Activated CD8-positive, alpha-beta T cell treated with anti-CD3 and anti-CD28 coated beads, Interleukin-2, amount 10 ng/mL, durations not matched to agents 7 days and 5 days (primary cell): ENCODE data around the gene FGF12. TPM values are rescaled to one million over a fixed set of nuclear protein-coding genes. Genes with fewer than 3 reads are reported as not detected.

ENCODE experiments used
- ATAC-seq: fragments of 150-1000 bp; cut with Tn5 transposase; one replicate; pipeline ENCODE4 v1.10.0; 2021; ENCODE audit warnings: moderate library complexity
- CTCF ChIA-PET: fragments of 350-600 bp; sonication (Branson Sonifier 250); formaldehyde crosslinking; loops from one replicate; lab custom pipeline; 2021; ENCODE audit warnings: antibody characterized with exemption; lab: Charles Lee
- POLR2A ChIA-PET: fragments of 350-600 bp; sonication (Branson Sonifier 250); formaldehyde crosslinking; loops from one replicate; lab custom pipeline; 2021; ENCODE audit warnings: antibody characterized with exemption; lab: Charles Lee
- DNase-seq: peaks from one replicate; pipeline ENCODE4 v3.0.0-alpha.2; 2020
- H3K27ac Mint-ChIP-seq: one replicate; pipeline ENCODE4 v1.8.0; 2021; ENCODE audit warnings: mild to moderate bottlenecking, mixed read lengths
- H3K27me3 Mint-ChIP-seq: one replicate; pipeline ENCODE4 v1.8.0; 2021; ENCODE audit warnings: low read depth, mixed read lengths
- H3K36me3 Mint-ChIP-seq: one replicate; pipeline ENCODE4 v1.8.0; 2021; ENCODE audit warnings: low read depth, mixed read lengths
- H3K4me1 Mint-ChIP-seq: one replicate; pipeline ENCODE4 v1.8.0; 2021; ENCODE audit warnings: low read depth, mixed read lengths
- H3K4me3 Mint-ChIP-seq: one replicate; pipeline ENCODE4 v1.8.0; 2021; ENCODE audit warnings: mild to moderate bottlenecking, mixed read lengths
- H3K9me3 Mint-ChIP-seq: one replicate; pipeline ENCODE4 v1.8.0; 2022; ENCODE audit warnings: mixed read lengths; ENCODE audit not compliant: insufficient read depth
- total RNA-seq, 2 experiments: library from RNA; stranded (reverse); gene quantifications; one replicate each; pipeline ENCODE4 v1.2.3, GENCODE V29; 2021

The FGF12 gene
- total RNA-seq, 2 experiments from 2014 or later: not detected

DNA sequence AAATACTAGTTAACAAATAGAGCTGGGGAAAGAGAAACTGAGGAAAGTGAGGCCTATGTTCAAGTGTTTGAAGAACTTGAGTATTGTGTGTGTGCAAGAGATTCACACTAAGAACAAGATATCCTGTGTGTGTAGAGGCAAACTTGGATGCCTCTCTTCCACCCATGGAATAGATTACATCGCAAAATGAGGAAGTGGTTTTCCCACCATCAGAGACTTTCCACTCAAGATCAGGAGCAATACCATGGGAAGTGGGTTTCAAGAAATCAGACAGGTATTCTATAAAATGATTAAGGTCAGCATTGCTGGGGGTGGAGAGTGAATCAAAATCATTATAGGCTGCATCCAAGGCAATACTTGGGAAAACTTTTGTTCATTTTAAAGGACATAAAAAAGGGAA, 308.0 kb downstream of the FGF12 start:
- ATAC-seq (no peak), DNase-seq (no peak)
- H3K4me3 Mint-ChIP-seq: no peak overlapping the region
- H3K27me3 Mint-ChIP-seq: no peaks in the 10 kb centered on the region
- ChIA-PET CTCF (no interaction called here), POLR2A (no interaction called here)
- H3K27ac Mint-ChIP-seq: no peak overlapping the region
- no peaks in the 10 kb centered on the region for H3K4me1 Mint-ChIP-seq
- no peaks in the 10 kb centered on the region for H3K36me3 Mint-ChIP-seq
- no peaks in the 10 kb centered on the region for H3K9me3 Mint-ChIP-seq

DNA sequence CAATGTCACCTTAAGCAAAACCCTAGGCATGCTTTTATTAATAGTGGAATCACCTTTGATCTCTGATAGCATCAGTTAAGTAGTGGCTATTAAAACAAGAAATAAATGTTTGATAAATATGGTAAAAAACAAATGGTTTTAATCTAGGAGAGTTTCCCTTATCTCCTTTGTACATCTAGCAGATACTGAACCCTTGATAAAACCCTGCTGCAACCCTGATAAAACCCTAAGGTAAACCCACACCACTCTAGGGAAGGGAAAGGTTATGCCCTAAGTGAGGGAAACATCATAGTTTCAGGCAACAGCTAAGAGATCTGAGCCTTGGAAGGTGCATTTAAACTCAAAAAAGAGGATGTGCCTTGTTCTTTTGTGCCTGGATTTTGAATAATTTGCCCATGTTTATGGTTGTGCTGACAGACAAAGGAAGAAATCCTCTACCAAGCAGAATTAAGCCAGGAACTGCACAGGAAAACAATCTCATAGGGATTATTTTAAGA, 309.7 kb downstream of the FGF12 start:
- Mint-ChIP-seq H3K9me3 (no peaks in the 10 kb centered on the region), H3K27ac (no peak overlapping the region), H3K4me3 (no peak overlapping the region), H3K4me1 (no peaks in the 10 kb centered on the region), H3K27me3 (peaks cover 4% of the 10 kb centered on the region), H3K36me3 (no peaks in the 10 kb centered on the region)
- POLR2A ChIA-PET: no interaction called here
- ATAC-seq: no peak
- CTCF ChIA-PET: no interaction called here
- DNase-seq: no peak

- H3K4me1 Mint-ChIP-seq: no peaks in the 10 kb centered on the region
- H3K4me3 Mint-ChIP-seq: no peak overlapping the region
- H3K27me3 Mint-ChIP-seq: peaks cover 4% of the 10 kb centered on the region
- H3K36me3 Mint-ChIP-seq: no peaks in the 10 kb centered on the region
- ChIA-PET CTCF (no interaction called here), POLR2A (no interaction called here)
- DNase-seq (no peak), ATAC-seq (no peak)
- no peaks in the 10 kb centered on the region for H3K9me3 Mint-ChIP-seq
- no peak overlapping the region for H3K27ac Mint-ChIP-seq
These were observed 310.3 kb downstream of the FGF12 start for GRCh38 chr3:192417017-192417416.

DNA sequence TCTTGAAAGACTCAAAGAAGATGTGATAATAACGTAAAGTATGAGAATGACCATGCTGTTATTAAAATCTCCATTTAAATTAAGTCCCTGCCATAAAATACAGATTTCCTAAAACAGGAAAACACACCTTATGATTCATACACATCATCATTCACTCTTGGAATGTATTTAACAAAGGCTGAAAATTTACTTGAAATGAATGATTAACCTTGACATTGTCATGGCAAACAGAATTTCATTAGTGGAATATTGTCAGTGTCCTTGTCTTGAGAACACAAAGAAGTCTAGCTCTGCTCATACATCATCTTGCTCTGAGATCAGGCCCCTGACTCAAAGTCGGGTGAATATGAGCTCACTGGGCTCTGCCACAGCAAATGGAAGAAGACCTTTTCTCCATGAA, 313.9 kb downstream of the FGF12 start:
- peaks cover 26% of the 10 kb centered on the region for H3K27me3 Mint-ChIP-seq
- no peaks in the 10 kb centered on the region for H3K9me3 Mint-ChIP-seq
- DNase-seq (no peak), ATAC-seq (no peak)
- no peak overlapping the region for H3K27ac Mint-ChIP-seq
- H3K4me1 Mint-ChIP-seq: no peaks in the 10 kb centered on the region
- no peak overlapping the region for H3K4me3 Mint-ChIP-seq
- no peaks in the 10 kb centered on the region for H3K36me3 Mint-ChIP-seq
- ChIA-PET CTCF (interaction anchor here (1.1 kb wide), 1 partner anchor 10 kb away, joined by 4 read pairs; no protein-coding TSS in a partner anchor), POLR2A (no interaction called here)

DNA sequence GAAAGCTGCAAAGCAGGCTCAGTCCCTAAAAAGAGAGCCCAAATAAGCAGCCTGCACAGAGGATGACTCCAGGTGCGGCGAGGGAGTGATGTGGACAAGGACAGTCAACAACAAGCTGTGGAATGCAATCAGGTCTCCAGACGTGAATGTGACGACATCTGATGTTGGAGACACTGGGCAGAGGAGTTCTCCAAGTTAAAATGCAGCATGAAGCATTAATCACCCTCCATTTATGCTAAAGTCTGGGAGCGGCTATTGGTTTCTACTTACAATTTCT, 316.7 kb downstream of the FGF12 start:
- Mint-ChIP-seq H3K4me3 (no peak overlapping the region), H3K27ac (no peak overlapping the region), H3K4me1 (no peaks in the 10 kb centered on the region), H3K9me3 (no peaks in the 10 kb centered on the region), H3K36me3 (no peaks in the 10 kb centered on the region), H3K27me3 (peaks cover 47% of the 10 kb centered on the region)
- POLR2A ChIA-PET: no interaction called here
- CTCF ChIA-PET: no interaction called here
- DNase-seq (no peak), ATAC-seq (no peak)

DNA sequence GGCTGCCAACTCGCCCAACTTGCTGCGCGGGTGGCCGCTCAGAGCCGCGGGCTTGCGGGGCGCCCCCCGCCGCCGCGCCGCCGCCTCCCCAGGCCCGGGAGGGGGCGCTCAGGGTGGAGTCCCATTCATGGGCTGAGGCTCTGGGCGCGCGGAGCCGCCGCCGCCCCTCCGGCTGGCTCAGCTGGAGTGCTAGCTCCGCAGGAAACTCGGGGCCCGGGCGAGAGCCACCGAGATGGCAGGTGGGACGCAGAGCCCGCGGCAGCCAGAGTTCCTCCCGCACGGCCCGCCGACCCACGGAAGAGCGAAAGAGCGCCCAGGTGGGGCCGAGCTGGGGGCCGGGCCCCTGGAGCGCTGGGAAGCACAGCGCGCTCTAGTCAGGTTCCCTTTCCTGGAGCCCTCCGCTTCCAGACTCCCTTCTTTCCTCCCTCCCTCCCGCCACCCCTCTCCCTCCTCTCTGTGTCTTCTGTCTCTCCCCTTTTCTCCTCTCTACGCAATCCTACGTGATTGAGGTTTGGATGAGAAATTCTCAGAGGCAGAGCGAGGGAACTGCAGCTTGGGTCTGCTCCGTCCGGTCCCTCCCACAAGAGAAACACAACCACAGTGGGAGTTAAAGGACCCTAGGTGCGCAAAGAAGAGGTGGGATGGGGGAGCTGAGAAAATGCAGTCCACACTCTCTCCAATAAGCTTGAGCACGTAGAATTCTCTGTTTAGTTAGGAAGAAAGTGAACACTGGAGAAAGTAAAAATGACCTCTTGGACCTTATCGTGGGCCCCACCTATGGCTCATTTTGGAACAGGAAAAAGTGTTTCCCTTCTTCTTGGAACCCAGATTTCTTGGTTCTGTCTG, 317.3 kb downstream of the FGF12 start:
- Mint-ChIP-seq H3K4me3 (no peak overlapping the region), H3K27me3 (peaks cover 47% of the 10 kb centered on the region), H3K9me3 (no peaks in the 10 kb centered on the region), H3K36me3 (no peaks in the 10 kb centered on the region), H3K4me1 (no peaks in the 10 kb centered on the region), H3K27ac (no peak overlapping the region)
- ChIA-PET CTCF (no interaction called here), POLR2A (no interaction called here)
- ATAC-seq (no peak), DNase-seq (no peak)

DNA sequence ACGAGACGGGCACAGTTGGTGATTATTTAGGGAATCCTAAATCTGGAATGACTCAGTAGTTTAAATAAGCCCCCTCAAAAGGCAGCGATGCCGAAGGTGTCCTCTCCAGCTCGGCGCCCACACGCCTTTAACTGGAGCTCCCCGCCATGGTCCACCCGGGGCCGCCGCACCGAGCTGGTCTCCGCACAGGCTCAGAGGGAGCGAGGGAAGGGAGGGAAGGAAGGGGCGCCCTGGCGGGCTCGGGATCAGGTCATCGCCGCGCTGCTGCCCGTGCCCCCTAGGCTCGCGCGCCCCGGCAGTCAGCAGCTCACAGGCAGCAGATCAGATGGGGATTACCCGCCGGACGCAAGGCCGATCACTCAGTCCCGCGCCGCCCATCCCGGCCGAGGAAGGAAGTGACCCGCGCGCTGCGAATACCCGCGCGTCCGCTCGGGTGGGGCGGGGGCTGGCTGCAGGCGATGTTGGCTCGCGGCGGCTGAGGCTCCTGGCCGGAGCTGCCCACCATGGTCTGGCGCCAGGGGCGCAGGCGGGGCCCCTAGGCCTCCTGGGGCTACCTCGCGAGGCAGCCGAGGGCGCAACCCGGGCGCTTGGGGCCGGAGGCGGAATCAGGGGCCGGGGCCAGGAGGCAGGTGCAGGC, 318.0 kb downstream of the FGF12 start:
- CTCF ChIA-PET: no interaction called here
- Mint-ChIP-seq H3K27me3 (peaks cover 47% of the 10 kb centered on the region), H3K4me1 (no peaks in the 10 kb centered on the region), H3K36me3 (no peaks in the 10 kb centered on the region), H3K27ac (no peak overlapping the region), H3K4me3 (no peak overlapping the region), H3K9me3 (no peaks in the 10 kb centered on the region)
- no peak for DNase-seq
- POLR2A ChIA-PET: no interaction called here
- ATAC-seq: no peak

DNA sequence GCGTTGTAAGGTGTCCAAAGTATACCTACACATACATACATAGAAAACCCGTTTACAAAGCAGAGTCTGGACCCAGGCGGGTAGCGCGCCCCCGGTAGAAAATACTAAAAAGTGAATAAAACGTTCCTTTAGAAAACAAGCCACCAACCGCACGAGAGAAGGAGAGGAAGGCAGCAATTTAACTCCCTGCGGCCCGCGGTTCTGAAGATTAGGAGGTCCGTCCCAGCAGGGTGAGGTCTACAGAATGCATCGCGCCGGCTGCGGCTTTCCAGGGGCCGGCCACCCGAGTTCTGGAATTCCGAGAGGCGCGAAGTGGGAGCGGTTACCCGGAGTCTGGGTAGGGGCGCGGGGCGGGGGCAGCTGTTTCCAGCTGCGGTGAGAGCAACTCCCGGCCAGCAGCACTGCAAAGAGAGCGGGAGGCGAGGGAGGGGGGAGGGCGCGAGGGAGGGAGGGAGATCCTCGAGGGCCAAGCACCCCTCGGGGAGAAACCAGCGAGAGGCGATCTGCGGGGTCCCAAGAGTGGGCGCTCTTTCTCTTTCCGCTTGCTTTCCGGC, 318.6 kb downstream of the FGF12 start:
- Mint-ChIP-seq H3K27me3 (peaks cover 47% of the 10 kb centered on the region), H3K4me1 (no peaks in the 10 kb centered on the region), H3K36me3 (no peaks in the 10 kb centered on the region), H3K9me3 (no peaks in the 10 kb centered on the region), H3K4me3 (no peak overlapping the region), H3K27ac (no peak overlapping the region)
- no peak for ATAC-seq
- ChIA-PET CTCF (no interaction called here), POLR2A (no interaction called here)
- no peak for DNase-seq

GRCh38 chr3:192408007-192408646, 319.2 kb downstream of the FGF12 start:
- POLR2A ChIA-PET: no interaction called here
- no peak overlapping the region for H3K4me3 Mint-ChIP-seq
- H3K9me3 Mint-ChIP-seq: no peaks in the 10 kb centered on the region
- CTCF ChIA-PET: no interaction called here
- ATAC-seq: no peak
- no peaks in the 10 kb centered on the region for H3K36me3 Mint-ChIP-seq
- H3K27me3 Mint-ChIP-seq: peaks cover 46% of the 10 kb centered on the region
- no peak overlapping the region for H3K27ac Mint-ChIP-seq
- no peak for DNase-seq
- no peaks in the 10 kb centered on the region for H3K4me1 Mint-ChIP-seq

DNA sequence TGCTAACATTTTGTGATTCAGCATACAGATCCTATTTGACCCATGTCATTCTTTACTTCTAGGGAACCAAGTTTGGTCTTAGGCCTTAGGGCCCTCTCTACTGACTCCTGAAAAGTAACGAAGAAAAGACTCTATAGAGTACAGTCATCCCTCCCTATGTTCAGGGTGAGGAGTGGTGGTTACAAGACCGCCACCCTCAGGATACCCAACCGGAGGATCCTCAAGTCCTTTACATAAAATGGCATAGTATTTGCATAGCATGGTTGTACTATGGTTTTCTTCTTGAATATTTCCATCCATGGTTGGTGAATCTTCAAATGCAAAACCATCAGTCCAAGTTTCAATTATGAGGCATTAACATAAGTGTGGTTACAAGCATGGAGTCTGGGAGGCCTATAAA, 327.6 kb downstream of the FGF12 start:
- DNase-seq (no peak), ATAC-seq (no peak)
- Mint-ChIP-seq H3K9me3 (no peaks in the 10 kb centered on the region), H3K27ac (no peak overlapping the region), H3K27me3 (no peaks in the 10 kb centered on the region), H3K4me1 (no peaks in the 10 kb centered on the region), H3K36me3 (no peaks in the 10 kb centered on the region), H3K4me3 (no peak overlapping the region)
- ChIA-PET POLR2A (no interaction called here), CTCF (no interaction called here)

GRCh38 chr3:192397012-192397411, 330.3 kb downstream of the FGF12 start:
- no peak for ATAC-seq
- Mint-ChIP-seq H3K4me3 (no peak overlapping the region), H3K27me3 (no peaks in the 10 kb centered on the region), H3K27ac (no peak overlapping the region), H3K4me1 (no peaks in the 10 kb centered on the region), H3K36me3 (no peaks in the 10 kb centered on the region), H3K9me3 (no peaks in the 10 kb centered on the region)
- no peak for DNase-seq
- ChIA-PET POLR2A (no interaction called here), CTCF (no interaction called here)

GRCh38 chr3:192395506-192395905, 331.8 kb downstream of the FGF12 start:
- no peak for ATAC-seq
- Mint-ChIP-seq H3K4me1 (no peaks in the 10 kb centered on the region), H3K4me3 (no peak overlapping the region), H3K9me3 (no peaks in the 10 kb centered on the region), H3K27ac (no peak overlapping the region), H3K27me3 (no peaks in the 10 kb centered on the region), H3K36me3 (no peaks in the 10 kb centered on the region)
- no peak for DNase-seq
- CTCF ChIA-PET: no interaction called here
- POLR2A ChIA-PET: no interaction called here
